ENCODE results near the gene COL6A2. TPM values are rescaled to one million over a fixed set of nuclear protein-coding genes. Genes with fewer than 3 reads are reported as not detected.

Gene COL6A2
- total and polyA plus RNA-seq, 2 of the 4 experiments (the other 2 are of a cell fraction): 208 to 1,065 TPM

- no peak for TF ChIP-seq BHLHE40 (IDR thresholded peaks at IDR 0.05; ENCODE audit: low read depth, low read length)
Measured at GRCh38 chr21:46131838-46132651, 34.1 kb downstream of the COL6A2 start (continued).

- POLR2A ChIA-PET (ENCODE audit: unreplicated experiment): no interaction called here
- no peak overlapping the region; the same call in 1 of the 2 replicates for H2BK20ac ChIP-seq (ENCODE audit: low read depth, low read length)
- no peak overlapping the region for H4K91ac ChIP-seq (ENCODE audit: insufficient read depth, low read depth, low read length)
- TF ChIP-seq ELK1 (IDR thresholded peaks at IDR 0.05; ENCODE audit: borderline replicate concordance, low read depth, low read length): no peak
- no peak for TF ChIP-seq CTCF (conservative IDR thresholded peaks at IDR 0.05; ENCODE audit: low read depth, low read length)
- WGBS, 2 experiments (ENCODE audit: extremely low coverage in 2 of 2, insufficient read length in 1 of 2): 83% methylated on average over 1 of the region's 7 CpGs; no CpG with 5 or more reads in 1 of the 2 experiments
- no peak overlapping the region for H3K14ac ChIP-seq (replicated peaks; ENCODE audit: low read depth, low read length)
- no peak overlapping the region for H3K23ac ChIP-seq (ENCODE audit: low read depth, low read length)
- no peak overlapping the region for H3K4me3 ChIP-seq (ENCODE audit: insufficient read depth, low read depth, low read length)
- no peak overlapping the region for H4K5ac ChIP-seq (ENCODE audit: low read depth, low read length)
- H3K4me1 ChIP-seq (ENCODE audit: control insufficient read depth, insufficient read depth, low read length): 0 out of 2 replicates have a peak, but pooled peaks cover 2% of the 10 kb centered on the region
- no peak overlapping the region for H2AK5ac ChIP-seq (ENCODE audit: low read depth, low read length)
- no peaks in the 10 kb centered on the region for H3K9me3 ChIP-seq (ENCODE audit: control insufficient read depth, insufficient read depth, low read length)
- intact Hi-C loops (cut with micrococcal nuclease) (loop anchor here (1.0 kb wide), 1 partner anchor 32 kb away; no protein-coding TSS in a partner anchor), dilution Hi-C loops (cut with HindIII; ENCODE audit: low sequenced_read_pairs, unreplicated experiment) (no loop called here), in situ Hi-C loops (cut with MboI; ENCODE audit: low sequenced_read_pairs) (no loop called here)
- no peak overlapping the region for H2AFZ ChIP-seq (replicated peaks; ENCODE audit: low read length, poor library complexity)
- H4K8ac ChIP-seq (ENCODE audit: low read depth in 2 of 2, low read length in 2 of 2): no peak overlapping the region
- no peak overlapping the region for H3K4ac ChIP-seq (ENCODE audit: low read depth, low read length)
- DNase-seq (no peak), ATAC-seq (ENCODE audit: low read depth) (no peak)
- peaks cover 42% of the 10 kb centered on the region for H4K20me1 ChIP-seq (ENCODE audit: insufficient read depth, low read length)
- no TSS peak for BruUV-seq (replicated peaks)
- no peak overlapping the region for H2AK9ac ChIP-seq (replicated peaks; ENCODE audit: low read depth, low read length, poor library complexity)
- H2BK5ac ChIP-seq (ENCODE audit: low read depth, low read length, poor library complexity, severe bottlenecking): no peak overlapping the region
- no peak overlapping the region for H3K4me2 ChIP-seq (ENCODE audit: low read depth, low read length)
- peaks cover 12% of the 10 kb centered on the region; the same call in 1 of the 2 replicates for H3K36me3 ChIP-seq (ENCODE audit: control insufficient read depth, insufficient read depth, low read length)
- H3K56ac ChIP-seq (ENCODE audit: extremely low read depth, insufficient read depth, low read length): no peak overlapping the region
- H3K79me1 ChIP-seq (ENCODE audit: low read depth in 1 of 2, low read length in 2 of 2): peaks cover 0 to 3% of the 10 kb centered on the region in 2 experiments; a peak in 1 of 4 replicates
- no peak overlapping the region for H3K18ac ChIP-seq (ENCODE audit: low read depth, low read length)
- CTCF ChIA-PET: no interaction called here
- no peak overlapping the region for H3K27ac ChIP-seq (ENCODE audit: insufficient read depth, low read length)
- peaks cover 3% of the 10 kb centered on the region; the same call in 1 of the 2 replicates for H3K9me1 ChIP-seq (ENCODE audit: insufficient read depth, low read length)
- H2BK120ac ChIP-seq (ENCODE audit: low read depth, low read length): no peak overlapping the region
- no peak overlapping the region for H3K9ac ChIP-seq (ENCODE audit: low read depth, low read length)
- H2BK15ac ChIP-seq (ENCODE audit: low read depth, low read length): no peak overlapping the region
- no peaks in the 10 kb centered on the region for H3K27me3 ChIP-seq (ENCODE audit: control insufficient read depth, insufficient read depth, low read length)
Measured at GRCh38 chr21:46135782-46136395, 38.0 kb downstream of the COL6A2 start.
